B cell (primary cell): ENCODE data around the gene TMEM176A. TPM values are rescaled to one million over a fixed set of nuclear protein-coding genes. Genes with fewer than 3 reads are reported as not detected.

ENCODE experiments used
- ATAC-seq: fragments of 200-7000 bp; cut with Tn5 transposase; one replicate; pipeline ENCODE4 v1.10.0; 2021; ENCODE audit warnings: low read depth, mild to moderate bottlenecking, moderate number of reproducible peaks, moderate library complexity
- CTCF ChIA-PET: fragments of 350-600 bp; sonication (Branson Sonifier 250); formaldehyde crosslinking; loops from one replicate; lab custom pipeline; 2021; ENCODE audit warnings: antibody characterized with exemption, inconsistent platforms; lab: Charles Lee
- POLR2A ChIA-PET: fragments of 350-600 bp; sonication (Branson Sonifier 250); formaldehyde crosslinking; loops from one replicate; lab custom pipeline; 2021; ENCODE audit warnings: antibody characterized with exemption; lab: Charles Lee
- DNase-seq: peaks from one replicate; pipeline ENCODE4 v3.0.0; 2013
- H2AFZ ChIP-seq: 2 replicates; pipeline ENCODE4 v1.6.1; 2012; ENCODE audit warnings: mild to moderate bottlenecking, low read depth, low read length; ENCODE audit not compliant: insufficient read depth, poor library complexity, severe bottlenecking
- H3K27ac ChIP-seq, 2 donors: 1 replicate in 1 of 2; 2 replicates in 1 of 2; pipeline ENCODE4 v1.5.1; 2012 to 2013; ENCODE audit warnings: low read length in 2 of 2, mild to moderate bottlenecking in 2 of 2, moderate library complexity in 1 of 2
- H3K27me3 ChIP-seq, 4 experiments: fragments of 200-600 bp in 1 of 4; sonication (generic) in 1 of 4; replicated peaks in 1 of 4; 1 replicate in 2 of 4; 2 replicates in 2 of 4; pipeline versions ENCODE4 v1.6.1 to v1.7.0; 2013 to 2016; ENCODE audit warnings: low read length in 3 of 4, mild to moderate bottlenecking in 2 of 4, mixed read lengths in 1 of 4, moderate library complexity in 1 of 4; ENCODE audit not compliant: insufficient read depth in 4 of 4, control insufficient read depth in 3 of 4; ENCODE audit errors: control extremely low read depth in 1 of 4
- H3K36me3 ChIP-seq, 2 experiments: replicated peaks in 1 of 2; 1 replicate in 1 of 2; 2 replicates in 1 of 2; pipeline versions ENCODE4 v1.6.1 to v1.7.1; 2013; ENCODE audit warnings: low read length in 1 of 2; ENCODE audit not compliant: insufficient read depth in 2 of 2, control insufficient read depth in 1 of 2; ENCODE audit errors: control extremely low read depth in 1 of 2, extremely low read depth in 1 of 2
- H3K4me1 ChIP-seq, 2 donors: fragments of 200-600 bp in 1 of 2; sonication (generic) in 1 of 2; 1 replicate in 1 of 2; 2 replicates in 1 of 2; pipeline versions ENCODE4 v1.5.1 to v1.6.1; 2013 to 2017; ENCODE audit warnings: low read length in 2 of 2; ENCODE audit not compliant: control insufficient read depth in 2 of 2, insufficient read depth in 2 of 2
- H3K4me2 ChIP-seq: replicated peaks from 2 replicates; pipeline ENCODE3; 2012; ENCODE audit warnings: mild to moderate bottlenecking, low read depth, low read length; ENCODE audit not compliant: poor library complexity, severe bottlenecking
- H3K4me3 ChIP-seq, 5 experiments: fragments of 200-600 bp in 1 of 5; sonication (generic) in 1 of 5; 1 replicate in 3 of 5; 2 replicates in 2 of 5; pipeline versions ENCODE4 v1.5.1 to v1.7.0; 2011 to 2016; ENCODE audit warnings: low read length in 4 of 5, mild to moderate bottlenecking in 4 of 5, low read depth in 2 of 5, control low read depth in 1 of 5, moderate library complexity in 1 of 5; ENCODE audit not compliant: insufficient read depth in 1 of 5; ENCODE audit errors: control extremely low read depth in 1 of 5, extremely low read depth in 1 of 5
- H3K79me2 ChIP-seq: fragments of 200-600 bp; sonication (generic); one replicate; pipeline ENCODE4 v1.6.0; 2016; ENCODE audit warnings: low read length; ENCODE audit not compliant: control insufficient read depth, insufficient read depth
- H3K9ac ChIP-seq: fragments of 200-600 bp; sonication (generic); 2 replicates; pipeline ENCODE4 v1.6.1; 2017; ENCODE audit warnings: mild to moderate bottlenecking, low read length, moderate library complexity
- H3K9me3 ChIP-seq, 3 donors: one replicate each; pipeline versions ENCODE4 v1.6.1 to v1.7.1; 2013; ENCODE audit warnings: low read length in 2 of 3; ENCODE audit not compliant: control insufficient read depth in 2 of 3, insufficient read depth in 1 of 3; ENCODE audit errors: control extremely low read depth in 1 of 3
- H4K20me1 ChIP-seq: 2 replicates; pipeline ENCODE4 v1.6.0; 2012; ENCODE audit warnings: mild to moderate bottlenecking, low read length; ENCODE audit not compliant: insufficient read depth, control insufficient read depth, poor library complexity, severe bottlenecking
- H3K27ac Mint-ChIP-seq: one replicate; pipeline ENCODE4 v1.8.0; 2021; ENCODE audit warnings: mixed read lengths
- H3K27me3 Mint-ChIP-seq: one replicate; pipeline ENCODE4 v1.8.0; 2021; ENCODE audit warnings: mixed read lengths
- H3K4me1 Mint-ChIP-seq: one replicate; pipeline ENCODE4 v1.8.0; 2021; ENCODE audit warnings: mixed read lengths
- H3K4me3 Mint-ChIP-seq: one replicate; pipeline ENCODE4 v1.8.0; 2021; ENCODE audit warnings: mixed read lengths
- H3K9me3 Mint-ChIP-seq: one replicate; pipeline ENCODE4 v1.8.0; 2022; ENCODE audit warnings: mixed read lengths; ENCODE audit not compliant: insufficient read depth
- CTCF ChIP-seq: fragments of 200-600 bp; IDR thresholded peaks from one replicate; pipeline ENCODE4 v1.8.0; 2022; ENCODE audit warnings: antibody characterized with exemption, mild to moderate bottlenecking
- EZH2 ChIP-seq: IDR thresholded peaks from 2 replicates; pipeline ENCODE4 v1.6.1; 2012; ENCODE audit warnings: borderline replicate concordance, low read depth, mild to moderate bottlenecking, moderate library complexity, low read length; ENCODE audit not compliant: insufficient read depth, poor library complexity, severe bottlenecking
- WGBS: methylation state at CpG from one replicate; pipeline ENCODE4 v1.1.5; 2013; ENCODE audit warnings: missing lambda C conversion rate; ENCODE audit not compliant: insufficient coverage; 5-methylcytosine and 5-hydroxymethylcytosine counted together
- intact Hi-C: fragments of 100-400 bp; cut with micrococcal nuclease; formaldehyde crosslinking; loops from one replicate; pipeline ENCODE4 v1.10.0; 2022
- polyA plus RNA-seq: library from polyadenylated mRNA; depleted of rRNA; stranded (reverse); fragments of >200 nt; gene quantifications from 2 replicates; pipeline ENCODE4 v1.2.3, GENCODE V29; 2012
- total RNA-seq, 2 donors: library from RNA; stranded (reverse); fragments of 120-200 nt in 1 of 2; gene quantifications; 1 replicate in 1 of 2; 2 replicates in 1 of 2; pipeline versions ENCODE4 v1.2.3 to v1.2.4, GENCODE V29; 2013 to 2022

TMEM176A gene
- total and polyA plus RNA-seq, 2 donors (not counting 1 experiment from before 2014, with no cell fraction given), result 1.1 TPM; not detected in 1

- peaks cover 13% of the 10 kb centered on the region for H3K27me3 Mint-ChIP-seq
- Histone ChIP-seq H3K27me3 (peaks cover 0 to 5% (median 1%) of the 10 kb centered on the region in 4 experiments), H3K9me3 (no peaks in the 10 kb centered on the region), H3K9ac (no peak overlapping the region), H3K4me3 (no peak overlapping the region), H3K4me2 (no peak overlapping the region), H2AFZ (no peak overlapping the region), H4K20me1 (no peaks in the 10 kb centered on the region), H3K4me1 (peaks cover 0 to 8% of the 10 kb centered on the region in 2 donors), H3K79me2 (no peaks in the 10 kb centered on the region), H3K36me3 (no peaks in the 10 kb centered on the region), H3K27ac (no peak overlapping the region)
- ChIA-PET POLR2A (no interaction called here), CTCF (no interaction called here)
- DNase-seq (no peak), ATAC-seq (no peak)
- intact Hi-C loops, result no loop called here
- no peak overlapping the region for H3K4me3 Mint-ChIP-seq
- TF ChIP-seq EZH2 (no peak), CTCF (no peak)
- 89% methylated on average over 2 of the region's 5 CpGs for WGBS
- no peak overlapping the region for H3K27ac Mint-ChIP-seq
- no peaks in the 10 kb centered on the region for H3K9me3 Mint-ChIP-seq
- peaks cover 8% of the 10 kb centered on the region for H3K4me1 Mint-ChIP-seq
Observed at GRCh38 chr7:150791304-150791703, 9.3 kb upstream of the TMEM176A start.

GRCh38 chr7:150791746-150792452 lies 8.7 kb upstream of the TMEM176A start:
- H3K4me3 Mint-ChIP-seq, result no peak overlapping the region
- ATAC-seq (no peak), DNase-seq (no peak)
- no peak overlapping the region for H3K27ac ChIP-seq
- peaks cover 0 to 8% of the 10 kb centered on the region in 2 donors for H3K4me1 ChIP-seq
- WGBS, result 86% methylated on average over 10 of the region's 12 CpGs
- ChIA-PET CTCF (interaction anchor here (1.0 kb wide), 1 partner anchor 319 kb away, joined by 4 read pairs; no protein-coding TSS in a partner anchor), POLR2A (no interaction called here)
- H3K36me3 ChIP-seq, result no peaks in the 10 kb centered on the region
- H3K4me2 ChIP-seq, result no peak overlapping the region
- no peak overlapping the region for H3K9ac ChIP-seq
- no peak overlapping the region for H3K27ac Mint-ChIP-seq
- H3K4me1 Mint-ChIP-seq, result peaks cover 8% of the 10 kb centered on the region
- no peak overlapping the region for H3K4me3 ChIP-seq
- H3K79me2 ChIP-seq, result no peaks in the 10 kb centered on the region
- no peak overlapping the region for H2AFZ ChIP-seq
- H3K9me3 ChIP-seq, result no peaks in the 10 kb centered on the region
- peaks cover 0 to 5% (median 1%) of the 10 kb centered on the region in 4 experiments for H3K27me3 ChIP-seq
- H4K20me1 ChIP-seq, result no peaks in the 10 kb centered on the region
- no peaks in the 10 kb centered on the region for H3K9me3 Mint-ChIP-seq
- intact Hi-C loops, result no loop called here
- H3K27me3 Mint-ChIP-seq, result peaks cover 14% of the 10 kb centered on the region
- no peak for TF ChIP-seq CTCF
- TF ChIP-seq EZH2, result no peak
